Measurements from ENCODE around the gene FBXO21.

Gene FBXO21

DNA sequence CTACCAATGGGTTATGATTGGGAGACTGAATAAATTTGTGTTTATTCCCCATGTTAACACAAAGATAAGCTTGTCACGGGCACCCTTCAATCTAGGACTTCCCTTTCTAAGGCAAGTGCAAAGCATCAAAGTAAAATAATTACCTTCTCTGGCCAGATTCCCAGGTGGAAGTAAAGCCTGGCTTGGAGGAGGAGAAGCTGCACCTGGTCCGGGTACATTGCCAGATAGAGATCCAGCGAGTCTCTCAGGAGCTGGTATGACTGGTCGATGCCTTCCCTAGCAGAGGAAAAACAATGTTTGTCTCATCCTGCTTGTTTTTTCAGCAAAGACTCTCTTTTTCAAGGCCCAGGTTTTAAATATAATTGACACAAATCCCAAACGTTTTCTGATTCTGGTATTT lies 24.9 kb downstream of the FBXO21 start:
- DNase-seq (ENCODE audit: low read depth) = no peak

DNA sequence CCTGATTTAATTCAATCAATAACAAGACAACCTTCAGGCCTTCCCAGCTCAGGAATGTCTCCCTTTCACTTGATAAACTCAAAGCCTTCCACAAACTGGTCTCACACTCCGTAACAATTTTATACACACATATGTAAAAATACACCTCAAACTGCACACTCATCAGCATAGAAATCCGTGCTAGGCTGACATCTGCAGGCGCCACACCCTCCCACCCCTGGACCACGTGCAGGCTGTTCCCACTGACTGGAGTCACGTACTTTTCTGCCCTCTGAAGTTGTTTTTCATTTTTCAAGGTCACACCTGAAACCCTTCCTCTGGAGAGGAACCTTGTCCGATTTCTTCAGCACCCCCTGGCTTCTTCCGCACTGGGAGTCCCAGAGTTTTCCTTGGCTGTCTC lies 27.6 kb downstream of the FBXO21 start:
- no peak for DNase-seq (ENCODE audit: low read depth)

DNA sequence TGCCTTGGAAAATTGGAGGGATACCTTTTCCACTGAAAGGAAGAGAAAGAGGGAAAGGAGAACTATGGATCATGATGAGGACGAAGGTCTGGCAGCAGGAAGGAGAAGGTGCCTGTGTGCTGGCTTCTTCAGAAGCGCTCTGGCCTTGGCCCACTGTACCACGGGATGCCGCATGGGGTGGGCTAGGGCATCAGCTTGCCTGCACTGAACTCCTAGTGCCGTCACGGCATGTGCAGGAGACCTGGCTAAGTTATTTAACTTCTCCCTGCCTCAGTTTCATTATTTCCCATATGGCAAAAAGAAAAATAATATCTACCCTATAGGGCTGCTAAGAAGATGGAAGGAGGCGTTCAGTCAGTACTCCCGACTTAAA lies 28.1 kb downstream of the FBXO21 start:
- DNase-seq (ENCODE audit: low read depth) = no peak

DNA sequence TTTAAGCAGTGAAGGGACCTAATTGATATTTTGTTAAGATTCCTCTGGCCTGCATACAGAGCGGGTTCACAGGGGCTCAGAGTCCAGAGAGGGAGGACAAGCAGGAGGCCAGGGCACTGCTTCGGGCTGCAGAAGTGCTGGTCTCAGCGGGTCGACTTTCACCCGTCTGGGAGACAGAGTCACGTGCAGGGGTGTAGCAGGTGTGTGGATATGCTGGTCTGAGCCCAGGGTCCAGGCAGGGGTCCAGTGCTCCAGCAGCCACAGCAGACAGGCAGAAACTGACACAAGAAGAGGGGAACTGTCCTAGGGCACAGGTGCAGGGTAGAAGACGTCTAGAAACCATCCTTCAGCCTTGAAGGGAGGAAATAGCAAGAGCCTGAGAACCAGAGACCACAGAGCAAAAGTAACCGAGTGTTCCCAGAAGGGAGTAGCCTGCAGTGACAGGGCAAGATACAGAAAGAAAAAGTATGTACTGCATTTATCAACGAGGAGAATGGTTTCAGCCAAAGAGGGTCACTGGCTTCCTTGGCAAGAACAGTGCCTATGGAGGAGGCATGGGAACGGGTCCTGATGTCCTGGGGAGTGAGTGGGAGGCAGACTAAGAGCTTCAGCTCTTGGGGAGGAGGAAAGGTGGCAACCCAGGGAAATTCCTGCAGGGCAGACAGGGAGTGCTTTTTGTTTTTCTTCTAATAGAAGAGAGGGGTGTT lies 28.7 kb downstream of the FBXO21 start:
- no peak for DNase-seq (ENCODE audit: low read depth)

DNA sequence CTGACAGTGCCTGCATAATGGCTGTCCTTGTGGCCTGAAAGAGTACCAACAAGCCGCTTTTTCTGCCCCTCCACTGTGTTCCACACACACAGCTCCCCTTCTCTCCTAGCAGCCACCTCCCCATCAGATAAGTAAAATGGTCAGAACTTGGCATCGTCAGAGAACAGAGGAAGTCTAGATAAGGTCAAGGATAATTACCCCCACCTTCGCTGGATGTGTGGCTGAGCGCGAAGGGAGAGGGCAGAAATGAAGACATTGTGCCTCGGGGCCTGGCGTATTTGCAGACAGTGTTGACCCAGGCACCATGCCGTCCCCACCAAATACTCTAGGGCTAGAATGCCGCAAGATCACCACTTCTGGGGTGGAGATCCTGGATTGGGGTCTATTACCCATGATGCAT lies 30.6 kb downstream of the FBXO21 start:
- no peak for DNase-seq (ENCODE audit: low read depth)

DNA sequence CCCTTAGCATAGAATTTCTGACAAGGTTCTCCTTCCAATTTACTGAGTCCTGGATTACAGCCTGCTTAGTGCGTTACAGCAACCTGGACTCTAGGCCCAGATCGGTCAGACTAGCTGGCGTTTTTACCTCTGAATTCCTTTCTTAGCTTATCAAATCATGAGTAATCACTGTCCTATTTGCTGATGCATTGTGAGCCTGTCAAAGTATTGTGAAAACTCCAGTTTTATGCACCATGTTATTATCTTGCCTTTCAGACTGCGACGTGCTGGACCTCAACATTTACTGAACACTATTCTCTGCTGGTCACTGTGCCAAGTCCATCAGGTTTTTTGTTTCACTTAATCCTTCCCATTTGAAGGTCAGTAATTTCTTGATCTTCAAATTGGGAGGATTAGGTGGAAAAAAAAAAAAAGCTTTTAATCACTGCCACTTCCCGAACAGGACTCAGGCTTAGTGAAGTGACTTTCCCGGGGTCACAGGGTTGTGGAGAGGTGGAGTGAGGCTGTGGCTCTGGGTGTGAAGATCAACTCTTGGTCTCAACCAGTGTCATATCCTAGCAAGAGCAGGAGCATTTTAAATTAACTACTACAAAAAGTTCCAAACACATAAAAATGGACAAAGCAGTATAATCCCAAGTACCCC lies 31.2 kb downstream of the FBXO21 start:
- DNase-seq (ENCODE audit: low read depth) = no peak

DNA sequence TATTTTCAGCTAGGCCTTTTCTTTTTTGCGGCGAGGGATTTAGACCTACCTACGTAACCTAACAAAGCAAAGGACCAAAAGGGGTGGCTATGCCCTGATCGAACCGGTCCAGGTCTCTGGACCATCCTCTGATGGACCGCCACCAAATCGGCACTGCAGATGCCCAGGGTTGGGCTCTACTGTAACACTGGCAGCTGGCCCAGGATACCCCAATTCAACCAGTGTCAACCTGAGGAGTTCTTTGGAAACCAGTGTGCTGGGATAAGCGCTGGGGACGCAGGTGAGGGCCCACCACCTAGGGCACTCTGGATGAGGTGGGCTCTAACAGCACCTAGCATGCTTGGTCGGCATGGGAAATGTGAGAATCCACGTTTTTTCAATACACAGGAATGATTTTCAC lies 32.2 kb downstream of the FBXO21 start:
- no peak for DNase-seq (ENCODE audit: low read depth)

DNA sequence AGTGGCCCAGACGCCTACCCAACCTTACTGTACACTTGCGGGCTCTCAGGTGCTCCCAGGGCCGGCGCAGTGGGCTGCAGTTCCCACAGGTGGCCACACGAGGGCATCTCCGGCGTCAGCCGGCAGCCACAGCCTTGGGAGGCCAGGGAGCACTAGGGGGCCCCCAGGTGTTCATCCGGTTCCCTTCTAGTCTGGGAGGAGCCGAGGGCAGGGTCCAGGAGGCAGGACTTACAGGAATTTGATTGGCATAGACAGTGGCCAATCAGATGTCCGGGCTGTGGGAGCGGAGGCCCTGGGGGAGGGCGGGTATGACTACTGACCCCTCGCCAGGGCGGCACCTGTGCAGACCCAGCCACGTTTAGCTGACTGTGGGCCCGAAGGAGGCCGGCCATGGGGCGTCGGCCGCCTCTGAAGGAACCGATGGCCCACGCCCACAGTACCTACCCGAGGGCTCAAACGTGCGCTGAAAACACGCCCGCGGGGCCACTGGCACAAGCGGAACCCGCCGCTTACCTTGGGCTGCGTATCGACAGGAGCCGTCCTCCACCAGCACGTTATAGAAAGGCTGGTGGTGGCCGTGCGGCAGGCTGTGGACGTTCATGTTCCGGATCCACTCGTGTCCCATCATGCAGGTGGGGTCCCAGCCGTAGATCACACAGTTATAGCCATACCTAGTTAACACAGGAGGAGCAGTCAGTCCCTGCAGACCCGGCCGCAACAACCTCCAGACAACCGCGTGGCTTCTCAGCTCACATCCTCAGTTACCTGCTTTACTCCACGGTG lies 34.8 kb downstream of the FBXO21 start:
- DNase-seq (ENCODE audit: low read depth) = no peak

DNA sequence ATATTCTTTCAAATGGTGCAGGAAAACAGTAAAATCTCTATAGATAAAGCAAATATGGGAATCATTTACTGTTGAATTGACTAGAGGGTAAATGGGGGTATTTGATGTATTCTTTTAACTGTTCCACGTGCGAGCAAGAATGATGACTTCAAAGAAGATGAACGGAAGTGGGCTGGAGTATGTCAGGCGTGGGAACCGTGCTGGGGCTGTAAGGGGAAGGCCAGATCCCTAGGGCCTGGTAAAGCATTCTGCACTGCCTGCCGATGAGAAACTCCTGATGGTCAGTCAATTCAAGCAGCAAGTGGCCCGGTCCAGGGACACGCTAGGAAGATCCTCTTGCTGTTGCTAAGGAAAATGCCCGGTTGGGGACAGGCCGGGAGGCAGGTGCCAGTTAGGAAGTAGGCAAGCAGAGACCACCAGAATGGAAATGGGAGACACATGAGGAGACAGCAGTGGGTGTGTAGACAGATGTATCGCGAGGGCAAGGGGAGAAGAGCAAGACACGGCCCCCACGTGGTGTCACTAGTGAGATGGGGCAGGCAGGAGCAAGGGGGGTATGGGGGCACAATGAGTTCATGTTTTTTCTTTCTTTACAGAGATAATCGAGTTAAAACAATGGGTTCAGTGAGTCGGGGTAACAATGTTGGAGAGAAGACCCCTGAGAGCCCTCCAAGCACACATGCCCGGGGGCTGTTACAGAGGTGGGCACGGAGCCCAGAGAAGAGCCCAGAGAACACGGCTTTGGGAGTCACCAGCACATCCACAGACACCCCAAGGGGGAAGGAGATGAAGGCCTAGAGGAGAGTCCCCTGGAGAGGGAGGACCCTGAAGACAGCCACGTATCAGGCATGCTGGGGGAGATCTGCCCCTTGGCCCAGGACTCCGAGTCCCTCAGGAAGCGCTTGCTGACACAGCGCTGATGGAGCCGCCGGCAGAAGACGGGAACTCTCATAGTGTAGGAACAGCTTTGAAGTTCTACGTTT lies 37.2 kb downstream of the FBXO21 start:
- no peak for DNase-seq (ENCODE audit: low read depth)

DNA sequence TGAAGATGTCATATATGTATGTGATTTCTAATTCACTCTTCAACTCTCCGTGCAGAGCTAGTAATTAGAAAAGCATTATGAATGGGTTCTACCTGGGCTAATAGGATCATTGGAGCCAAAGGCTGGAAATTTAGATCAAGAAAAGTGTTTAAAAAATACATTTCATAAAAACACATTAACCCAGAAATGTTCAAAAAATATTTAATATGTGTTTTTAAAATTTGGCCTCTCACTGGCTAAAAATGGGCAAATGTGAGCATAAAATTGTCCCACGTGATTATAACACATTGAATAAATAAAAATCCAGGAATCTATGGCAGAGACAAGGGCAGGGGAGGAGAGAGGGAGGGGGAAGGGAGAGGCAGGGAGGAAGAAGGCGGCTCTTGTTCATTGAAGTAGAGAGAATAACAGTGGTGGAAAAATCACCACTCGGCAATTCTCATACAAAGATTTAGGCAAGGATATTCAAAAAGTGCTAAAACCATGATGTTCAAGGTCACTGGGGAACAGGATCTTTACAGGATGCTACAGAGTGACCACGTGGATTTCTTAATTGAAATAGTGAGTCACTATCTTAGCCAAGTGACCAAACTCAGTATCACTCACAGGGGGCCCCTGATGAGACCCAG lies 38.8 kb downstream of the FBXO21 start:
- DNase-seq (ENCODE audit: low read depth) = no peak

DNA sequence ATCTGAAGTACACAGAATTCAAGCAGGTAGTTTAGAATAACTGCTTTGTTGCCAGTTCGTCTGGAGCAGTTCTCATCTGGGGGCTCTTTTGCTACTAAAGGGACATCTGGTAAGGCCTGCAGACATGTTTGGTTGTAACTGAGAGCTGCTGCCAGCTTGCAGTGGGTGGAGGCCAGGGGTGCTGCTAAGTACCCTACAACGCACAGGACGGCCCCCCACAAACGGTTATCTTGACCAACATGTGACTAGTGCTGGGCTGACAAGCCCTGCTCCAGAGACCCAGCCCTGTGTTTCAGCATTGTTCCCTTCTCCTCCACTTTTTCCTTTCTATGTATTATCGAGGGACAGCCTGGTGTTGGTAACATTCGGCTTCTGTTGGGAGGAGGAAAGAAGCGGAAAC lies 40.8 kb downstream of the FBXO21 start:
- DNase-seq (ENCODE audit: low read depth) = no peak

DNA sequence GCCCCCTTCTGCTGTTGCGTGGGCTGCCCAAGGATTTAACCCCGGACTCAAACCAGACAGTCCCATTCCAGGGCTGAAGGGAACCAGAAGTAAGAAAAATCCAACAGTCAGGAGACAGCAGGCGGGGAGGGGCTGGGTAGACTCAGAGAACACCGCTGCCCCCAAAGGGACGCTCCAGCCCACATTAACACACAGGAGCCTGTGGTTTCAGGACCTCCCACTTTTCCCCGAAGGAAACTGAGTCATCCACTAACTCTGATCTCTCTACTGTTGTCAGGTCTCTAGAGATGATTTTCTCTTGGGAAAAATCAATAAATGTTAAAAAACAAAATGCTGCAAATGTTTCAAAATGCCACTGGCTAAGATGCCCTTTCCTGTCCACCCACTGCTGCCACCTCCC lies 41.6 kb downstream of the FBXO21 start:
- DNase-seq (ENCODE audit: low read depth) = no peak

DNA sequence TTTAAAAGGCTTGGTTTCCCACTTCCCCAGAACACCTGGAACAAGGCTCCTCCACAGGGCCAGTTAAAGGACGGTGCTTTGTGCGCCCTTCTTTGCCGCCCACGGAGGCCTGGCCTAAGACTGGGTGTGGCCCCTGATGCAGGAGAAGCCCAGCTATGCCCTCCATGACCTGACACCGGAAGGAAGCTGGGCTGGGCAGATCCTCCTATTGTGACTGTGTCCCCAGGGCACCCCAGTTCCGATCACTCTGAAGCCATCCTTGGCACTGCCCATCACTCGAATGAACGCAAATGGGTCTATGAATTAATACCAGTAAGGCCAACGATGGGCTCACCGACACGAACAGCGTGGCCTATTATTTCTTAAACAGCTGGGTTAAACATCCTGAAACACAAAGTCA lies 42.6 kb downstream of the FBXO21 start:
- DNase-seq (ENCODE audit: low read depth) = no peak

DNA sequence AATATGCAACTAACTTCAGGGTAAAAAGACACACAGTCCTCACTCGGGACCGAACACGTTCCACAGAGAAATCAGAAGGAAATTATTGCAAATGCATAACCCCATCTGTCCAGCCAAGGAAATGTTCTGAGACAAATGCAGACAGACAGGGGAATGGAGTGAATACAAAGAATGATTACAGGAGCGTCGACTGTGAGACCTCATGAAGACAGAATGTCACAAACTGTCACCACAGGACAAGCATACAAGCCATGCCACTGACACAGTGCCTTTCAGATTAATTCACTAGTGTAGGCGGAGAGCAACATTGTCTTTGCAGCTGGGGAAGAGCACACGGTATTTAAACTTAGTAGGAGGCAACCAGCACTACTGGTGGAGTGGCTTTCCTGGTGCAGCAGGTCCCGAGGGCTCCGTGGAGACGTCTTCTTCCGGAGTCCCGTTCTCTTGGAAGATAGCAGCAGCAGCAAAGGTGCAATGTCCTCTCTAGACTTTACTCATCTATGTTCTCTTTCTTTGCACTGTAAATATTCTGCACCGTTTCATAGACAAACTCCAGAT lies 44.6 kb downstream of the FBXO21 start:
- DNase-seq (ENCODE audit: low read depth) = no peak

DNA sequence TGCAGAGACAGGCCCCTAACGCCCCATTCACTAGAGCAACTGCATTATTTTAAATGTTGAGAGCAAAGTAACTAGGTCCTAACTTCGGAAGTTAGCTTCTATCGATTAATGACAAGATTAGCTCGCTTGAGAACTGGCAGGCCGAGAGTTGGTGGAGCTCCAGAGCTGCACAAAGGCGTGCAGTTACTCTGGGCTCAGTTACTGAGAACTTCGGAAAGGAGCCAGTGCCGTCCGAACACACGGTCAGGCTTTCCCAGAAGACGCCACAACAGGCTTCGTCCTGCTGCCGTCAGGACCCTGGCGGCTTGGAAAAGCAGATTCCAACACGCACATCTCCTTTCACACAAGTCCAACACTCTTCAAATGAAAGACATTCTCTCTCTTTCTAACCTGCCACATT lies 45.7 kb downstream of the FBXO21 start:
- no peak for DNase-seq (ENCODE audit: low read depth)

DNA sequence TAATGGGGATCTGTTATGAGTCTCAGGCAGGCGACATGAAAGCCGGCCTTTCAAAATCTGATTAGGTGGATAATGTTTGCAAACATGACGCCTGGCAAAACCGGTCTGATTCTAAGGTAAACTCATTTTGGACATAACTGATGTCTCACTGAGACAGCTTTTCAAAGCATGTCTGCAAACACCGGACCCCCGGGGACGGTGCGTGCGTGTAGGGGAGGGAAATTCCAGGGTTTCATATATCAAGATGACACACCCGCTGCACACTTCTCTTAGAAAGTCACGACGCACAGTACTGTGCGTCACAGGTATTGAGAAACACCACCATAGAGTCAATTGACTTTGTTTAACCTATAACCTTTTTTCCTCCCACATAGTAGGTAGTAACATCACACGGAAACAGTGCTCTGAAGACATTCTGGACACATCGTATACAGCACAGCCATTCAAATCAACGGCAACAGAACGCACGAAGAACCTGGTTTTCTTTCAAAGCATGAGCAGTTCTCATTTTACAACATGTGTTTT lies 47.2 kb downstream of the FBXO21 start:
- no peak for DNase-seq (ENCODE audit: low read depth)

DNA sequence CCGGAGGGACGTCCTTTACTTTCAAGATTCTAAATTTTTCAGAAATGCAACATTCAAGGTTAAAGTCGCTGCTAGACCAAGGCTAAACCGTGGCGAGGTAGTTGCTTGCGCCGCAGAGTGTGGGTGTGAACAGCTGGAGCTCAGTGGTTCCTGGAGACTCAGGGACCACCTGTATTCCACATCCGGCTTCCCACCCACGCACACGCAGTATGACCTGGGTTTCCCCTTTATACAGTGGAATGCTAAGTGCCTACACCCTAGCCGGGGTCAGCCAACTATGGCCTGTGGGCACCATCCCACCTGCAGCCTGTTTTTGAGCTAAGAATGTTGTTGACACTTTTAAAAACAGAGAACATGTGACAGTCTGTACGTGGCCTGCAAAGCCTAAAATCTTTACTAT lies 48.2 kb downstream of the FBXO21 start:
- no peak for DNase-seq (ENCODE audit: low read depth)

DNA sequence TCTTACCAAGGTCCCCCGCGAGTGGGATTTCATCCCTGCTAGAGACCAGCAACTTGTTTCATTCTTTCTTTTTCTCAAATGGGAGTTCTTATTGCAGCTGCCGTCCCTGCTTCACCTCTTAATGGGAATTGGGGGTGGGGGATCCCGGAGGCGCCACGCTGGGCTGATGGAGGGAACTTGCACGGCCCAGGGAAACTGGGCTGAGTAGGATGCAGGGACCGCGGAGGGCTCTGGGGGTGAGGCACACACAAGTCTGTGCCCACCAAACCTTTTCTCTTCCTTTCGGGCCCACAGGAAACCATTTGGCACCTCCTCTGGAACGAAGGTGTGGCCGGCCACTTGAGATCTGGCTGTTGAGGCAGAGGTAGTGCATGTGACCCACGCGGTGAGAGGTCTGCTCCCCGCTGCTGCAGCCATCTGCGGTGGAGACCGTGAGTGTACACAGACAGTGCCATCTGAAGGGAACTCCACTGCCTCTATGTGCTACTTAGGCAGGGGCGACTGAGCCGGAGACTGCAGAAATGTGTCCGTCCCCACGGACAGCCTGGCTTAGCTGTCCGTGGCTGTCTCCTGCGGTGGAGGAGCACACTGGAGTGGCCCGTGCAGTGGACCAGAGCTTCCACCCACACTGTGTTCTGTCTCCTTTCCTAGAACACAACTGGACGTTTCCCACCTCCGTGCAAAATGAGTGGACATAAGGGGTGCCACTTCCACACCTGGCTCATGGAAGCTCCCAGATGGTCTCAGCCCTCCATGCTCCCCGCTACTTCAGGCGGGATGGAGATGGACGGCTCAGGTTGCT lies 49.0 kb downstream of the FBXO21 start:
- no peak for DNase-seq (ENCODE audit: low read depth)

DNA sequence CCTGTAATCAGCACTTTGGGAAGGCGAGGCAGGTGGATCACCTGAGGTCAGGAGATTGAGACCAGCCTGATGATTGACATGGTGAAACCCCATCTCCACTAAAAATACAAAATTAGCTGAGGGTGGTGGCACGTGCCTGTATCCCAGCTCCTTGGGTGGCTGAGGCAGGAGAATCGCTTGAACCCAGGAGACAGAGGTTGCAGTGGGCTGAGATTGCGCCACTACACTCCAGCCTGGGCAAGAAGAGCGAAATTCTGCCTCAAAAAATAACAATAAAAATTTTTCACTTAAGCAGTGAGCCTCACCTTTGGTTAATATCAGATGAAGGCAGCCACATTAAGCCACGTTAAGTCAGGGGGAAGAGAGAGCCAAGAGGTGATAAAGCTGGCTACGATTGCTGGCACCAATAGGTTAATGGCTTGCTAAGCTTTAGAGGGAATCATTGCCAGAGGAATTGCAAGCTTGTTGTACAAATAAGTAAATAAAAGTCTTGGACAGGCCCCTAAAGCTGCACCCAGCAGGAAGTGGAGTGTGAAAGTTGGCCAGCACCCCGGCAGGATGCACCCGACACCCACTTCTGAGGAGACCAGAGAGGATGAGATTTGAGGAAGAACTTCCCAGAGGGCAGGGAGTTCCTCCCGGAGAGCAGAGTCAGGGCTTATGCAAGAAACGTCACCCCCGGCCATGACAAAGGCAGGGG lies 49.7 kb downstream of the FBXO21 start:
- DNase-seq (ENCODE audit: low read depth) = no peak

Data from fibroblast of the conjunctiva (primary cell).